Activated T-cell treated with anti-CD3 and anti-CD28 coated beads, Interleukin-2, amount 50 U/mL, for 48 hours (primary cell): ENCODE measurements around the gene SLC30A1.
A peak's percentile ranks its signal among the peaks of the same experiment; 100 is the strongest.

ENCODE experiments used
- DNase-seq, 2 experiments: peaks; one replicate each; pipeline ENCODE4 v3.0.0-alpha.2; 2020

The SLC30A1 gene

DNA sequence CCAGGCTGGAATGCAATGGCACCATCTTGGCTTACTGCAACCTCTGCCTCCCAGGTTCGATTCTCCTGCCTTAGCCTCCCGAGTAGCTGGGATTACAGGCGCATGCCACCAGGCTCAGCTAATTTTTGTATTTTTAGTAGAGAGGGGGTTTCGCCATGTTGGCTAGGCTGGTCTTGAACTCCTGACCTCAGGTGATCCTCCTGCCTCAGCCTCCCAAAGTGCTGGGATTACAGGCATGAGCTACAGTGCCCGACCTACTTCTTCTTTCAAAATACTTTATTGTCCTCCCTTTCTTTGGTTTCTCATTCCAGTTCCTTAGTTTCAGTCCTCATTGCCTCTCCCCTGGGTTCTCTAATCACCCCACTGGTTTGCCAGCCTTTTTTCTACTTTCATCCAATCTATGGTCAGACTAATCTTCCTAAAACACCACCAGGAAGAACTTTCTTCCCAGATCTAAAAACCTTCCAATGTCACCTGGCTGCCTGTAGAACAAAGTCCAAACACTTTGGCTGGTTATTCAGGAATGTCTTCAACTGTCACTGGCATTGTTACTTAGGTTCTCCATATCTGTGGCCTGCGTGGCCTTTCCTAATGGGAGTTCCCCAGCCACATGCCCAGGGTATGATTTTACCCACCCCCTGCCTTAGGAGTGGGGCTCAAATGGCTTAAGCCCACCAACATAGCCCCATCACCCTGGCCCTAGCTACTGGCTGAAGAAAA is 29.0 kb upstream of the SLC30A1 start:
- DNase-seq: no peak

DNA sequence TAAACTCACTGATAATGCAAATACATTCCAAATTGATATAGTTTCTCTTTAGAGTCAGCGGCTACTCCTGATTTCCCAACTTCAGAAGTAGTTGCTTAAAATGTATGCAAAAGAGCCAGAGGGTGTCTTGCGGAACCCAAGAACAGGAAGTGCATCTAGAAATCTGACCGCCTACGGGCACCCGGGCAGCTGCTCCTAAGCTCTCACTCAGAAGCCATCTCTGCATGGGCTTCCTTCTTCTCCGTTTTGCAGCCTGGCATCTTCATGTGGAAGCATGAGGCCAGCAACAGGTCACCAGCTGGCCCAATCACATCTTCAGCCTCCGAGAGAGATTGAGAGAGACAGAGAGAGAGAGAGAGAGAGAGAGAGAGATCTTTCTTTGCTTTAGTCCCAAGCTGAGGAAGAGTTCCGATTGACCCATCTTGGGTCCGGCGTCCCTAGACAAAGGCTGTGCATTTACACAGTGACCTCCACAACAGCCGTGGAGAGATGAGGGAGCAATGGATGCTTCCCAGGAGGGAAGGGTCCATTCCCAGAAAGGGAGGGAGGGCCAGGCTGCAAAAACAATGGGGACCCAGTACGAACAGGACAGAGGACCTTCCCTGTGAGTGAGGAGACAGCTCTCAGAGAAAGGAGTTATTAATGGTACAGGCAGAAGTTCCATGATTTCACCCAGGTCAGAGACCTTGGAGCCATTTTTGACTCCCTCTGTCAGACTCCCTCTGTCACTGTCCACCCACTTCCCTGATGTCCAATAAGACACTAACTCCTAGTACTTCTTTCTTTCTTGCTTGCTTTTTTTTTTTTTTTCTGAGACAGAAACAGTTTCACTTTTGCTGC is 28.2 kb upstream of the SLC30A1 start:
- peak; percentile 28 to 44 for DNase-seq

DNA sequence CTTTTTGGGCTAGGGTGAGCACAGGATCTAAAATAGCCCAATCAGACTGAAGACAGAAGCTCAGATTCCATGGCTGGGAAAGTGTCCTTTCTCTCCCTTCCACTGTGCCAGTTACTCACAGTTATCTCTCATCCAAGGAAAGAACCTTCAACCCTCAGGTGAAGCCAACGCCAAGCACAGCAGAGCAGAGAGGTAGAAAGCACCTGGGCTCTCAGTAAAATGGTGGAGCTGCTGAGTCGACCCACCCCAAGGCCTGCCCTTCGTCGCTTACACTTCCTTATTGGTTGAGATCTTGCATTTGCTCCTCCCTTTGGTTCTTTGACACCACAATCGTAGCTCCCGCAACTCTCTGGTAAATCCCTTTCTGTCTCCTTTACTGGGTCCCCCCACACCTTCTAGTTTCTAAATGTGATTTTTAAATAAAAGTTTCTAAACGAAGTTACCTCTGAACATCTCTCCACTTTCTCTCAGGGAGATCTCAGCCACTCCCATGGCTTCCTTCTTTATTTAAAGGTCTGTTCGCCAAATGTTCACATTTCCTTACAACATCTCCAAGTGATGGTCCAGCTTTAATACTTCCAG is 27.5 kb upstream of the SLC30A1 start:
- peak; percentile 33 to 34 for DNase-seq

DNA sequence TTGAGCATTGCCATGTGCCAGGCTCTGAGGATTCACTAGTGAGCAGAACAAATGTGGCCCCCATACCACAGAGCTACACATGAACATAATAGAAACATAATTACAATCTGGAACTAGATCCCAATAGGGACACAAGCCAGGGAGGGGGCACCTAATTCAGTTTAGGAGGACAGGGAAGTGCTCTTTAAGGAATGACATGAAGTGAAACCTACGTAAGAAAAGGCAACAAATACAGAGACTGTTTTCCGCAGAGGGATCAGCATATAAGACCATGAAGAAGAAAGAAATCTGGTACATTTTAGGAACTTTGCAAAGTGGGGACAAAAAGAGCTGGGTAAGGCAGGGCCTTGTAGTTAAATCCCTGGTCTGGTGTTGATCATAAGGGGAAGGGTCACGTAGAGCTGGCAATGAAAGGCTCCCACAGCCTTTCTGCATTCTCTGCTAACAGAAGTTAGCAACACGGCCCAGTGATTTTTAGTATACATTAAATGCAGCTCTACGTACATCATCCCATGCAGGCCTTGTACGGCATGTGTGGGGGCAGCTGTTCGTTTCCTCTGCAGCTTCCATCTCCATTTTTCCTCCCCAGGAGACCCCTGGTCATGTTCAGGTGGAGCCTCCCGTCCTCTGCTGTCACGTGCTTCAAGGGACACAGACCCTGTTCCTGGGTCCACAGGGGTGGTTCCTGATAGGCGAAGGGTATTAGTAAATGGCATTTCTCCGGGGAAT is 26.8 kb upstream of the SLC30A1 start:
- no peak for DNase-seq

DNA sequence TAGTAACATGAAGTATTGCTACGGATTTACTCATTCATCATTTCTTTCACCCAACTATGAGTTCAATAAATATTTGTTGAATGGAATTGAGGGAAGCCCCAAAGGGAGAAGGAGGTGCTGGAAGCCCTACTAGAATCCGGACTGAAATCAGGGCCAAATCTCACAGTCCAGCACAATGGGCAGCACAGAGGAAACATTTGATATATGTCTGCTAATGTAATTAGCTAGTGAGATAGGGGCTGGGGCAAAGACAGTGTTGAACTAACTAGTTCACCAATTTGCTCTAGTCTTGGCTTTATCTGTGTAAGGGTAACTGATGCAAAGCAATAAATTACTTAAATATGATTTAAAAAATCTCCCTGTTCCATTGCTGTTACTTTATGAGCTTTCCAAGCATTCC is 26.1 kb upstream of the SLC30A1 start:
- no peak for DNase-seq

DNA sequence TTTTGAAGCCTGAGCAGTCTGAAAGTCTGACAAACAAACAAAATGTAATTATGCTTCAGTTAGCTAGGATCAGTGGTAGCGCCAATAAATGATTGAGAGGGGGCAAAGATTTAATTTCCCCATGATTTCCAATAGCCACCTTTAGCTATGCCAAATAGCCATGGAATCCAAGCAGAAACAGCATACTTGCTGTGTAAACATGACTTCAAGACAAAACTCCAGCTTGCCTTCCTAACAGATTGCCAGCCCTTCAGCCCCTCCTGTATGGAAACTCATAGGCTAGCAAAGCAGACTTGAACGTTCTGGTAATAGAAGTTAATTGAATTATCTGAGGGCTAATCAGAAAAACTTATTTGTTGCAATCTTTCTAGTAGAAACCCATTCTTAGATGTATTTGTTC is 25.6 kb upstream of the SLC30A1 start:
- DNase-seq: no peak

DNA sequence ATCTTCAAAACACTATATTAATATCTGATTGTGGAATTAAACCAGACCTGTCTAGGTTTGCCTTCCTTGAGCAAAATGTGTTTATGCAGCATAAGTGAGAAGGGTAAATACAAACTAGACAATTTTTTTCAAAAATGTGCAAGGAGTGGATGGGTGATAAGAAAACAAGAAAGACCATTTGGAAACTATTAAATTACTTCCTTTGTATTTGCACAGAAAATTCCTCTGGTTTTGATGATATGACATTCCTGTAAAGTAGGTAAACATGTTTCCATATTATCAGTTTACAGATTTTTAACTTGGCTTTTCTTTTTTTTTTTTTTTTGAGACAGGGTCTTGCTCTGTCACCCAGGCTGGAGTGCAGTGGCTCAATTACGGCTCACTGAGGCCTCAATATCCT is 24.8 kb upstream of the SLC30A1 start:
- no peak for DNase-seq

DNA sequence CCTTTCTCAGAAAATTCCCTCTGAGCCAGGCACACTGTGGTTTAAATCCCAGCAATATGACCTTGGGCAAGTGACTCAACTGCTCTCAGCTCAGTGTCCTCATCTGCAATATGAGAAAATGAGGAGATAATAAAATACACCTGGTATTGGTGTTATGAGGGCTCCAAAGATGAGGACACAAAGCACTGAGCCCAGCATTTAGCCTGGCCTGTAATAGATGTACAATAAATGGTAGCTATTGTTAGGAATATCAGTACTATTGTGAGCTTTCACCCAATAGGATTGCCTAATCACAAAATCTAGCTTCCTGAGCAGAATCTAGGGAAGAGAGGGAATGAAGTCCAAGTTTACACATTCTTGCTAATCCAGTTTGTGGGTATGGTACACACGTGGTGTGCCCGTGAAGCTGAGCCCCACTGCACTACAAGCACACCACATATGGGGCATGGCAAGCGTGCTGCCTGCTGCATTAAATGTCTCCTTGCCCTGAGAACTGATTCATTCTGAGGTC is 24.3 kb upstream of the SLC30A1 start:
- no peak for DNase-seq

DNA sequence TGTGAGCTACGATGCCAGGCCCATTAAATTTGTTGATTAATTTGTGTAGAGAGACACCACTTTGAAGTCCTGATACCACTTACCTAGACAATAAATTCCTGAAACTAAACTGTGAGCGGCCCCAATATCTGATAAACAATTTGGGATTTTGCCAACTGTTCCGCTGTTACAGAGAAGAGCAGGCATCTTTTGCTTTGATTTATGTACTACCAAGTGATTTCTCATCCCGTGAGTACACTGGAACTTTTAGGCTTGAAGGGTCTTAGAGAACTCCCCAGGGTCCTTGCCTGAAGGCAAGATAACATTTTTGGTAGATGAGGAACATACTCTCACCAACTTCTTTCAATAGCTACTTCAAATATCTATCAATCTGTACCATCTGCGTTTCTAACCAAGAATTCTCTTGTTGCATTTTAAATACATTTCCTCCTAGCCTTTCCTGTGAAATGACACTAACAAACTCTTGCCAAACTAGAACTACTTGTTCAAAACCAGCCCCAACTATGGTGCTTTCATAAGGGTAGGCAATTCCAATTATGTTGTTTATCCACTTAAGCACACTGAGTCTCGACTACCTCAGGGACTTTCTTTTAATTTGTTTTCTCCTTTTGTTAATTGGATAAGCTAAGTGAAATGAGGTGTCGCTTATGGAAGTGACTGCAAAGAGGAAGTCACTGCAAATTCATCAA is 23.2 kb upstream of the SLC30A1 start:
- no peak for DNase-seq

DNA sequence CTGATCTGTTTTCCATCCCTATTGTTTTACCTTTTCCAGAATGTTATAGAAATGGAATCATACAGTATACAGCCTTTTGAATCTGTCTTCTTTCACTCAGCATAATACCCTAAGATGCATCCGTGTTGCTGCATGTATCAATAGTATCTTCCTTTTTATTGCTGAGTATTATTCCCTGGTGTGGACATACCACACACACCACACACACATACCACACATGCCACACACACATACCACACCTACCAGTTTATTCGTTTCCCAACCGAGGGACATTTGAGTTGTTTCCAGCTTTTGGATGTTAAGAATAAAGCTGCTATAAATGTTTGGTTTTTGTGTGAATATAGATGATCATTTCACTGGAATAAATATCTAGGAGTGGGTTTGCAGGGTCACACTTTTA is 22.2 kb upstream of the SLC30A1 start:
- no peak for DNase-seq

DNA sequence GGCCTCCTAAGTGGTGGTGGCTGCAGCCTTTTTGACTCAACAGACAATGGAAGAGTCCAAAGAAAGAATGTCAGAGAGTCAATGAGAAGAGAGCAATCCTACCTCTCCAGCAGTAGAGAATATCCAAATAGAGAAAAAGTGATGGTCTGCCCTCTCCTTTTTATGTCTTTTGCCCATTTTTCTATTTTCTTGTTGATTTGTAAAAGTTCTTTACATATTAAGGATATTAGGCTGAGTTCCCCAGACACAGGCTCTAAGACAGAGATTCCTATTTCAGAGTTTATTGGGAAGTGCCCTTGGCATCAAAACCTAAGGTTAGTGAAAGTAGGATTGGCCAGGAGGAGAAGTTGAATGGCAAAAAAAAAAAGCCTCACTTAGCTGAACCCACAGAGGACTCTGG is 20.3 kb upstream of the SLC30A1 start:
- DNase-seq: no peak

DNA sequence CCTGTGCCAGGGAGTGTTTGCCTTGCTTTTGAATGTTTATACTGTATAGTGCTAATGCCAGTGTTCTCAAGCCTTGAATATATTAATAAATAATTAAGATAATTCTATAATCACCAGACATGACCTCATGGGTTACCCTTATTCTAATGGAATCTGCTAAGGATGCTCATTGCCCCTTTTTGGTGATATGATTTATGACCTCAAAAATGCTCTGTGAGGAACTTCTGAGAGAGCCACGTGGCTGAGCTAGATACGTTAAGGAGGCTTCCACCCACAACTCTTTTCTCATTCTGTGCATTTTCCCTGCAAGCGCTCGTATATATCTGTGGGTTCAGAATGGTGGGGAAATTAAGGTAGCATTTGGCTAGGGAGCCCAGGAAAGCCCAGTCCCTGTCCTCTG is 19.6 kb upstream of the SLC30A1 start:
- no peak for DNase-seq

DNA sequence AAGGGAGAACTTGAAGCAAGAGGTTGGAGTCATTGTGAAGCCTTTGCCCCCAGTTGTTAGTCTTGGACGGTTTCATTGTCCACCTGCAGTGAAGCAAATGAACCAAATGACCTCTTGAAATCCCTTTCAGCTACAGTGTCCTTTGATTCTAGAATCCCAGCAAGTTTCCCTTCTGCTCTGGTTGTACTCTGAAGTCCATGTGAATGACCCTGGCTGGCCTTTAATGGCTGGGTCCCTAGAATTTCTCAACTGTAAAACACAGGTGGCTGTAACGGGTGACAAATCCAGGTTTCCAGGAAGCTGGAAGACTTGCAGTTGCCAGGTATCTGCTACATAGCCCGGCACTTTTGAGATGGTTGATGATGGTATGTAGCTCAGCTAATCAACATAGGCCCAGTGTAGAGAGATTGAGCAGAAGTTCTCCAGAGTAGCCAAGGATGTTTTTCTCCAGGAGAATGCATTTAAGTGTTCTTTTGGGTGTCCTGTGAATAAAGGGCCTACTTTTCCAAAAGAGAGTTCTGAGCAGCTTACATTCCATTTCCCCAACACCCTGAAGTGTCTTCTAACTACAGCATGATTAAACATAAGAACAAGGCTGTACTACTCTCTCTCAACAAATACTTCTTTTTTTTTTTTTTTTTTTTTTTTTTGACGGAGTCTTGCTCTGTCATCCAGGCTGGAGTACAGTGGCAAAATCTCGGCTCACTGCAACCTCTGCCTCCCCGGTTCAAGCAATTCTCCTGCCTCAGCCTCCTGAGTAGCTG is 17.6 kb upstream of the SLC30A1 start:
- DNase-seq: no peak

DNA sequence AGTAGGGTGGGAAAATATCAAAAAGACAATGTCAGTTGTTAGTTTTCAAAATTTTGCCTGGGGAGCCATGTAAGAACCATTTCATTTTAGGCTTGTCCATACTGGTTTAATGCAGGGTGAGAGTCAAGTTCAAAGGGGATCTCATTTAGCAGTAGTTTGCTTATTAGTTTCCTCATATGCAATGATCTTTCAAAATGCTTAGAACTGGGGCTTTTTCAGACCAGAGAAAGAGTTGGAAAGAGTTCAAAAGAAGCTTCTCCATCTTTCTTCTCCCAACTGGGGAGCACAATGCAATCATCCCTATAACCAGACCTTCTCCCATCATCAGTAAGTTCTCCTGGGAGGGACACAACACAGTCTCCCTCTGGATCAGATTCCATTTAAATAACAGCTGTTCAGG is 16.5 kb upstream of the SLC30A1 start:
- no peak for DNase-seq

DNA sequence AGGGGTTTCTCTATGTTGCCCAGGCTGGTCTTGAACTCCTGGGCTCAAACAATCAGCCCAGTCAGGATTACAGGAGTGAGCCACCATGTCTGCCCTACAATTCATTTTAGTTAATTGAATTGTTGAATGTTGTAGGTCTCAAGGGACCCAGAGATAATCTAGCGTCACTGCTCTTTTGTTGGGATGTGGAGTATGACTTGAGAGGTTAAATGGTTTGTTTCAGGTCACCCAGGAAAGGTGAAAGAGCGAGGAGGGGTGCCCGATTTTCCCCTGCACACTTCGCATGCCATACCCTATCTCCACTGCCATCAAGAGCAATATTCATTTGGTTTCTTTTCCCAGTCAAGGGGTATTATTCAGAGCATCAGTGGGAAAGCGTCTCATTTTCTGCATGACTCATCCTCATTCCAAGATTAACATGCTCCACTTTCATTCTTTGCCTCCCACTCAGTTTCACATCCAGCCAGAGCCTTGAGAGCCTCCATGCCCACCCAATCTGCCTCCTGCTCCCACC is 13.1 kb upstream of the SLC30A1 start:
- DNase-seq: no peak

DNA sequence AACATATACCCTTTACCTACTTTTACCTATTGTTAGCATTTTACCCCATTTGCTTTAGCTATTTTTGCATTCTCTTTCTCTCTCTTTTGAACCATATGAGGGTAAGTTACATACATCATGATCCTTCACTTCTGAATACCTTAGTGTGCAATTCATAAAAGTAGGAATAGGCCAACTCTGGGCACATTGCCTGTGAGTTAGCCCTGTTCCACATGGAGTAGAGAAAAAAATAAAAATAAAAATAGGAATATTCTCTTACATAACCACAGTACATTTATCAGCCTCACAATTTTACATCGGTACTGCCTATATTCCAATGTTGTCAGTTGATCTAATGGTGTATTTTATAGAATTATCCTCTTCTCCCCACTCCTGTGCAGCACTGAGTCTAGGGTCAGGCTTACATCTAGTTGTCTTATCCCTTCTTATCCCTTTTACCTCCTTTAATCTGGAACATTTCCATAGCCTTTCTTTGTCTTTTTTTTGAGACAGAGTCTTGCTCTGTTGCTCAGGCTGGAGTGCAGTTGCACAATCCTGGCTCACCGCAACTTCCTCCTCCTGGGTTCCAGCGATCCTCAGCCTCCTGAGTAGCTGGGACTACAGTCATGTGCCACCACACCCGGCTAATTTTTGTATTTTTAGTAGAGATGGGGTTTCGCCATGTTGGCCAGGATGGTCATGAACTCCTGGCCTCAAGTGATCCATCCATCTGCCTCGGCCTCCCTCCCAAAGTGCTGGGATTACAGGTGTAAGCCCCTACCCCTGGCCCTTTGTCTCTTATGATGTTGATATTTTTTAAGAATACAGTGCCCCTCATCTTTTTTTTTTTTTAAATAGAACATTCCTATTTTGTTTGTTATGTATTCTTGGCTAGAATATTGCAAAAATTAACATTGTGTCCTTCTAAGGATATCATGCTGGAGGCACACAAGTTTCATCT is 11.1 kb upstream of the SLC30A1 start:
- no peak for DNase-seq

DNA sequence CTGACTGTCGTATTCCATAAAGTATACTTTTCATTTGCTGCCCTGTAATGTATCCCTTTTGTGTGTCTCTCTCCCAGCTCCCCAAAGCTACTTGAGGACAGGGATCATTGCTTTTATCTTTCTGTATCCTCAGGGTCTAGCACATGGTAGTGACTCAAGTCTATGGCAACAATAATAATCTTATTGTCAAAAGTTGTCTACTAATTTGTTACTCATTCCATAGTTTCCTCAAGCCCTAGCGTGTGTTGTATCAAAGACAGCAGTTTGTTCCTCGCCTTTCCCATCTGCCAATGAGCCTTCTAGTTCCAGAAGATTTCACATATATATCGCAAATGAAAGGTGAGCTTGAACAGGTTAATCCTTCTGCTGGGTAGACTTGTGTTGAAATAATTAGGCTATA is 9.8 kb upstream of the SLC30A1 start:
- DNase-seq: no peak

DNA sequence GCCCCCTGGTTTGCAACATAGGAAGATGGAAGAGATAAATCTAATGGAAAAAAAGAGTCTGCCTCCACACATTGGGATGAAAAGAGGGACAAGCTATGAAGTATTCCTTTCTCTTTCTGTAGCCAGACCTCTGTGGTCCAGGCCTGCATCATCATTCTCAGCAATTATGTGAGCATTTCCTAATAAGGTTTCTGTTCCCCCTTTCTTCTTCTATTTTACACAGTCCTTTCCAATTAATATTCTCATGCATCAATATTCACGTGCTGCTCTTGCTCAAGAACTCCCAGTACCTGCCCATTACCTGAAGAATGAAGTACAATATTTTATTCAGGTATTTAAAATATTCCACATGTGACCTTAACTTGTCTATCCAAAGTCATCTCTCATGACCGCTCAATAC is 8.2 kb upstream of the SLC30A1 start:
- no peak for DNase-seq

DNA sequence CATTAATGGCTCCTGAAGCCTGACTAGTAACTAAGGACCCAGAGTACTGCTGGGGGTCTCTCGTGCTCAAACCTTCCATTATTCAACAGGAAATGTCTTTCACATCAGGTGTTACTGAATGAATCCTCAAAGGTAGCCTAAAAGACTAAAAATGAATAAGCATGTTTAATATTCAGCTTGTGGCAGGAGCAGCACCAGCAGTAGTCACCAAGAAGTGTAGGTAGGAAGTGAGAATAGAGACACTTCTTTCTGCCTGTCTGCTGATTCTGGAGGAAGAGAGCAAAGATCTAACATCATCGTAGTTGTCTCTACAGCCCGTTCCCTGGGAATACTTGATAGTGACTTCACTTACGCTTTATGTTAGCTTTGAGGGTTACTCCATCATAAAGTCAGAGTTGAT is 7.6 kb upstream of the SLC30A1 start:
- DNase-seq: no peak
